NCI-H1694 (cell line): ENCODE results near the gene ZC3H6.

Source experiments
- DNase-seq: peaks from one replicate; lab custom pipeline; 2025; lab: John Stamatoyannopoulos, UW

ZC3H6 gene, protein sequence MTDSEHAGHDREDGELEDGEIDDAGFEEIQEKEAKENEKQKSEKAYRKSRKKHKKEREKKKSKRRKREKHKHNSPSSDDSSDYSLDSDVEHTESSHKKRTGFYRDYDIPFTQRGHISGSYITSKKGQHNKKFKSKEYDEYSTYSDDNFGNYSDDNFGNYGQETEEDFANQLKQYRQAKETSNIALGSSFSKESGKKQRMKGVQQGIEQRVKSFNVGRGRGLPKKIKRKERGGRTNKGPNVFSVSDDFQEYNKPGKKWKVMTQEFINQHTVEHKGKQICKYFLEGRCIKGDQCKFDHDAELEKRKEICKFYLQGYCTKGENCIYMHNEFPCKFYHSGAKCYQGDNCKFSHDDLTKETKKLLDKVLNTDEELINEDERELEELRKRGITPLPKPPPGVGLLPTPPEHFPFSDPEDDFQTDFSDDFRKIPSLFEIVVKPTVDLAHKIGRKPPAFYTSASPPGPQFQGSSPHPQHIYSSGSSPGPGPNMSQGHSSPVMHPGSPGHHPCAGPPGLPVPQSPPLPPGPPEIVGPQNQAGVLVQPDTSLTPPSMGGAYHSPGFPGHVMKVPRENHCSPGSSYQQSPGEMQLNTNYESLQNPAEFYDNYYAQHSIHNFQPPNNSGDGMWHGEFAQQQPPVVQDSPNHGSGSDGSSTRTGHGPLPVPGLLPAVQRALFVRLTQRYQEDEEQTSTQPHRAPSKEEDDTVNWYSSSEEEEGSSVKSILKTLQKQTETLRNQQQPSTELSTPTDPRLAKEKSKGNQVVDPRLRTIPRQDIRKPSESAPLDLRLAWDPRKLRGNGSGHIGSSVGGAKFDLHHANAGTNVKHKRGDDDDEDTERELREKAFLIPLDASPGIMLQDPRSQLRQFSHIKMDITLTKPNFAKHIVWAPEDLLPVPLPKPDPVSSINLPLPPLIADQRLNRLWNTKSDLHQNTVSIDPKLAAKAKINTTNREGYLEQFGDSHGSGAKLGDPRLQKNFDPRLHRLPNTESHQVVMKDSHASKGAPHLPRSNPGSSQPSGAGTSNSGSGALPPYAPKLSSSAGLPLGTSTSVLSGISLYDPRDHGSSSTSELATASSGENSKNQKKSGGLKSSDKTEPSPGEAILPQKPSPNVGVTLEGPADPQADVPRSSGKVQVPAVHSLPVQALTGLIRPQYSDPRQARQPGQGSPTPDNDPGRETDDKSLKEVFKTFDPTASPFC

DNA sequence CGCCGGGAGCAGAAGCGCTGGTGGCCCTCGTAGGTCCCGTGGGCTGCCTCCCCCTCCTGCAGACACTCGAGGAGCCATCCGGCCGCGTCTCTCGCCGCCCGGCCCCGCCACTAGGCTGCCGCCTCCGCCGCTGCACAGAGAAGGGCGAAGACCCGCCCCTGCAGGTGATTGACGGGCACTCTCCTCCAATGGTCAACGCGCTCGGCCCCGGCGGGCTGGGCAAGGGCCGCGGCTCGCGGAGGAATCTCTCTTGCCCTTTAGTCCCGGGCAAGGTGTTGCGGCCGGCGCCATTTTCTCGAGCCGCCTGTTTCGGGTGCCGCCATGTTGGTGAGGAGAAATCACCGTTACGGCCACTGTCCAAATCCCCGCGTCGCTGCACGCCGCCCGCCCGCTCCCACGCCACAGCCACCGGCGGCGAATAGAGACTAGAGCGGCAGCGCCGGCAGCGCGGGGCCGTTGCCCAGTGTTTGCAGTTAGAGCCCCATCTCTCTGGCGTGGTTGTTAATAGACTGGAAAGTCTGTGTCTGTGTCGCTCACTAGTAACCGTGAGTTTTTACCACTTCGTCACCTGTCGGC, at the start of gene ZC3H6:
TSS of gene ZC3H6 (plus strand) at position 287 of the 576 bp plus-strand sequence. CDS start 398 bp downstream, outside the sequence.
- DNase-seq: peak; percentile 93

- DNase-seq: no peak
Measured at GRCh38 chr2:112229348-112229747, 46.0 kb upstream of the ZC3H6 start.

GRCh38 chr2:112230371-112230770, 45.0 kb upstream of the ZC3H6 start:
- DNase-seq: no peak

DNA sequence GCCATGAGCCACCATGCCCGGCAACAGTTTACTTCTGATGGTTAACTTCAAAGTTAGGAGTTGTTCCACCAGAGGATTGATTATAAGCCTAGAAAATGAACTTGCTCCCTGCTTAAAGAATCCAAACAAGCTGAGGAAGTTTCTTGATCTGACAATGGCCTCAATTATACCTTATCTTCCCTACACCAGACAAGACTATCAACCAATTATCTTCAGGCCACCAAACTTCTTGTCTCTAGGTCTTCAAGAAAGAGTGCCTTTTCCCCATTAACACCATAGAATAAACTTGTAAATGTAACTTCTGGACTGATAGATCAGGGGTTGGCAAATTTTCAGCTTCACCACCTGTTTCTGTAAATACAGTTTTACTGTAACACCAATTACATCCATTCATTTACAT, 35.5 kb upstream of the ZC3H6 start:
- no peak for DNase-seq

GRCh38 chr2:112242384-112242783, 33.0 kb upstream of the ZC3H6 start:
- no peak for DNase-seq

GRCh38 chr2:112243233-112243632, 32.2 kb upstream of the ZC3H6 start:
- DNase-seq: no peak

GRCh38 chr2:112244854-112245253, 30.5 kb upstream of the ZC3H6 start:
- no peak for DNase-seq

DNA sequence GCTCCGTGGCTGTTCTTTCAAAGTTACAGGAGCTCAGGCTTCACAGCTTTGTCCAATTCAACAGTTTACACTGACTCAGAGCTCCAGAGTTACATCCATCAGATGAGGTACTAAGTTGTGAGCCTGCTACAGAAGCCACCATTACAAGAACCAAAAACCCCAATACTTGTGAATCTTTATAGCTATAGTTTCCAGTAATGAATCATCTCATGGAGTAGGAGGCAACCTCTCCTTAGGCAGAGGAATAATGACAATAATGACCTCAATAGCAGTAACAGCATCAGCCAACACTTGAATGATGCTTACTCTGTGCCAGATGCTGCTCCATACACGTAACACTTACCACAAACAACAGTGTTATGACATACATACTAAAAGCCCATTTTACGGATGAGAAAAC, 24.1 kb upstream of the ZC3H6 start:
- no peak for DNase-seq

- no peak for DNase-seq
Measured at GRCh38 chr2:112253261-112253815, 22.1 kb upstream of the ZC3H6 start.

DNA sequence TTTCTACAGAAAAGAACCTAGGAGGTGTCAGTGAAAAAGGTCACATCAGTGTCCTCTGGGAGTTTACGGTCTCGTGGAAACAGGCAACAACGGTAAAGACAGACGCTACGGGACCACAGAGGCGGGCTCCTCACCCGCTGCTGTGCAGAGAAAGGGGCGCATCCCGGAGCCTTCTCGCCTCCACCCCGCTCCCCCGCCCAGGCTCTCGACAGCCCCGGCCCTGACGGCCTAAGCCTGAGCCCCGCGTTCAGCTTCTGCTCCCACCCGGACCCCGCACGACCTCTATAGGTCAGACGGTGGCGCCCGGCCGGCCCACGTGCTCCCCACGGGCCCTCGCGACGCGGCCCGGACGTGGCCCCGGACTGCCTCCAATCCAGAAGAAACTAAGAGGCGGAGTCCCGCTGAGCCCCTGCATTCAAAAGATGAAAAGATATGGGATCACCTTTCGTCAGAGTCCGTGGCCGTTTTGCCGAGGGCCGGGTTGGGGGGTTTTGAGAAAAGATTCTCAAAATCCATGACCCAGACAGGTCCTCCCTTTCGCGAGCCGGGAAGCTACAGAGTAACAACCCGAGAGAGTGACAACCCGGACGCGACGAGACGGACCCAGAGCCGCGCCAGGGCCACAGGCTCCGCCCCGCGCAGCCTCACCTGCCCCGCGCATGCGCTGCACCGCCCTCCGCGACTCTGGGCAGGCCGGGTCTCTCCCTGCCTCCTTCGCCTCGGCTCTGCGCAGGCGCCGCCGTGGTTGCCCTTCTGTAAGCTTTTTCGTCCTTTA, 20.7 kb upstream of the ZC3H6 start, which contains the start of gene ZC3H8:
TSS of gene ZC3H8 (minus strand) at position 577 of the 775 bp plus-strand sequence. CDS start at position 516, 61 bp downstream.
- peak; percentile 80 for DNase-seq

DNA sequence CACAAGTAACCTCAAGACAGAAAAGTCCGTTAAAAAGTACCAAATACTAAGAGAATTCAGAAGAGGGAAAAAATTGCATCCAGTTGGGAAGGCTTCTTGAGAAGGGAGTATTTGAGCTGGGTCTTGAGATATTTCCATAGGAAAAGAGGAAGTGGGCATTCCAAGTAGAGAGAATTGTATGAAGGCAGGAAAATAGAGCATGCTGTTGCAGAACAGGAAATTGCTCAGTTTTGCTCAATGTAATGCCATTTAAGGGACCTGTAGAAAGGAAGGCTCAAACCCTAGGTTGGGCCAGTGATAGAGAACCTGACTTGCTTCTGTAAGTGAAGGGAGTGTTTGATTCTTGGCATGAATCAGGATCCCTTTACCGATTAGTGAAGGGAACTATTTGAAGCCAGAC, 19.5 kb upstream of the ZC3H6 start:
- no peak for DNase-seq

GRCh38 chr2:112256654-112257053, 18.7 kb upstream of the ZC3H6 start:
- no peak for DNase-seq

GRCh38 chr2:112257575-112257974, 17.8 kb upstream of the ZC3H6 start:
- no peak for DNase-seq

DNA sequence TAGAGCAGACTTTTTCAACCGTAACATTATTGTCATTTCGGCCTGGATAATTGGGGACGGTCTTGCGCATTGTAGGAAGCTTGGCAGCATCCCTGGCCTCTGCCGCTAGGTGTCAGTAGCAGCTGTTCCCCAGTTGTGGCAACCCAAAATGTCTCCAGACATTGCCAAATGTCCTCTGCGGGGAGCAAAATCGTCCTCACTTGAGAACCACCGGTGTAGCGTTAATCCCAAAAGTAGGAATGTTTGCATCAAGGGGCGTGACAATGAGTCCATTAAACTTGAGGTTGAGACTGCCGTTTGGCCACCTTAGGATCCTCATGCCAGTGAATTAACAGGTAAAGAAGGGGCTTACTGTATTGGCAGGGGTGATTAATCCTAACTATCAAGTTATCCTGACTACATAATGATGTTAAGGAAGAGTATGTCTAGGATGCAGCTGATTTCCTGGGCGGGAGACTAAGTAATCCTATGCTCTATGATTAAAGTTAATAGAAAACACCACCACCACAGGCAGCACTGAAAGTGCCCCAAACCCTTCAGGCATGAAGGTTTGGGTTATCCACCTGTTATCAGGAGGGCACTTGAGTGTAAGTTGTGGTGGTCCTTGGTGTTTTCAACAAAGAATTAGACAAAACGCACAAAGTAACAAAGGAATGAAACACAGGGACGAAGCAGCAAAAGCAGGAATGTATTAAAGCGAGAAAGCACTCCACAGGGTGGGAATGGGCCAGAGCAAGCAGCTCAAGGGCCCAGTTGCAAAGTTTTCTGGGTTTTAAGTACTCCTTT, 15.7 kb upstream of the ZC3H6 start:
- DNase-seq: peak; percentile 74

DNA sequence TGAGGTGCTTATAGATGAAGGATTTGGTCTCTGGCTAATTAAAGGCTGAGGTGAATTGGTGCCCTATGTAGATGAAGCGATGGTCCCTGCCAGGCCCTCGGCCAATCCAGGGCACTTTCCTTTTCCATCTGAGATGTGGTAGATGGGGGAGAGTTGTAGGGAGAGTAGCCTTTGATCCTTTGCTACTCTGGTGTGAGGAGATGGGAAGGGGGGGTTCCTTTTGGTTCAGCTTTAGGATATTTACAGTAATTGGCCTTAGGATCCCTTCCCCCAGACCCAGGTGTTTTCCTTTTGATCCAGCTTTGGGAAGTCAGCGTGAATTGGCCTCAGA, 15.1 kb upstream of the ZC3H6 start:
- no peak for DNase-seq

DNA sequence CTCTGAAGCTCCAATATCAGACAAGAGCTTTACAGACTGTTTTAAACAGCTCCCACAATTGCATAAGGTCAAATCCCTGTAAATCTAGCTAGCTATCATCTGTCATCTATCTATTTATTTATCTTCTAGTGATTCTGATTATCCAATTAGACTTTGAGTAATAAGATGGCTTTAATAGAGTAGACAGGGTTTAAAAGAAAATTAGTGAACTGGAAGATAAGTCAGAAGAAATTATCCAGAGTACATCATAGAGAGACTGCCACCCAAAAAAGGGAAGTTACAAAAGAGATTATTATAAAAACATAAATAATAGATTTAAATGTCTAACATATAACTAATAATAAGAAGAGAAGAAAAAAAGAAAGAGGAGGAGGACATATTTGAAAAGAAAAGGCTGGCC, 12.5 kb upstream of the ZC3H6 start:
- DNase-seq: no peak

DNA sequence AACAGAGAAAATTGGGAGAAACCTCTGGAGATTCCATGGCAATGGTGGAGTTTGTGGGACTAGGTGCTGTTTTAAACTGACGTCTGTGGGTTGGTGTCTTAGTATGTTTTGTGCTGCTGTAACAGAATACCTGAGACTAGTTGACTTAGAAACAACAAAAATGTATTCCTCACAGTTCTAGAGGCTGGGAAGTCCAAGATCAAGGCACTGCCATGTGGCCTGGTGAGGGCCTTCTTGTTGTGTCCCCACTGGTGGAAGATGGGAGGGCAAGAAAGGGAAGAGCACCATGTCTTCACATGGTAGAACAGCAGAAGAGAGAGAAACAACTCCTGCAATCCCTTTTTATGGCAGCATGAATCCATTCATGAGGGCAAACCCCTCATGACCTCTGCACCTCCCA, 6.8 kb upstream of the ZC3H6 start:
- no peak for DNase-seq

- no peak for DNase-seq
Measured at GRCh38 chr2:112272669-112273068, 2.7 kb upstream of the ZC3H6 start.

GRCh38 chr2:112273349-112273748, 2.0 kb upstream of the ZC3H6 start:
- no peak for DNase-seq
